ENCODE data around the gene TMEM238. TPM values are rescaled to one million over a fixed set of nuclear protein-coding genes. Genes with fewer than 3 reads are reported as not detected.
A peak's percentile ranks its signal among the peaks of the same experiment; 100 is the strongest.

TMEM238 gene
- total and polyA plus RNA-seq, 4 donors = 0.08 to 0.54 (median 0.47) TPM

DNA sequence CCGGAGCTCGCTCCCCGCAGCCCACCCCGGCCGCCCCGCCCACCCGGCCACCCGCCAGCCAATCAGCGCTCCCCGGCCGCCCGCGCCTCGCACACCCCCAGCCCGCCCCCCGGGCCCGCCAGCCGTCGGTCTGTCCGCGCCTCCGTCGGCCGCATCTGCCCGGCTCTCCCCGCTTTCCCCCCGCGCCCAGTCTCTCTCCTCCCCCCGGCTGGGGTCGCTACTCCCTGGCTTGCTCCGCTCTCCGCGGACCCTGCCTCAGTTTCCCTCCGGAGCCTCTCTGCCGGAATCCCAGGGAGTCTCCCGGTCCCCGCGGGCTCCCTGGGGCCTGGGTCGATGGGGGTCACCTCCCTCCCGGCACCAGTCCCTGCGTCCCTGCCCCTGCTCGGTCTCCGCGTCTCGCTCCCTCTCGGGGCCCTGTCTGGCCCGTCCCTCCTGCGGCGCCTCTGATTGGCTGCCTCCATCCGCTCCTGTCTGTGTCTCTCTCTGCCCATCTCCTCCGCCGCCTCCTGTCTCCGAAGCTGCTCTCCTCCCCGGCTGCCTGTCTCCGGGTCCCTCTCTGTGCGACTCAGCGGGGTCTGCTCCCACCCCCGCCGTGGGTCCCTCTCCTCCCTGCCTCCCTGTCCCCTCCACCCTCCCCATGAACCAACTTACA lies 14.3 kb downstream of the TMEM238 start:
- Histone ChIP-seq H3K4me1 (ENCODE audit: control insufficient read depth in 4 of 4, insufficient read depth in 4 of 4, low read length in 3 of 4) (peaks cover 0 to 9% (median 1%) of the 10 kb centered on the region in 4 donors), H3K27ac (ENCODE audit: low read depth in 1 of 2, low read length in 2 of 2) (no peak overlapping the region), H3K27me3 (ENCODE audit: control insufficient read depth in 4 of 4, insufficient read depth in 4 of 4, low read length in 3 of 4) (peaks cover 0 to 11% (median 7%) of the 10 kb centered on the region in 4 donors), H3K4me3 (ENCODE audit: low read depth in 1 of 3, low read length in 3 of 3) (peak overlapping the region in 1 of 3 donors; percentile 19), H3K9me3 (ENCODE audit: control insufficient read depth in 4 of 4, low read length in 3 of 4) (no peaks in the 10 kb centered on the region), H3K9ac (ENCODE audit: low read depth in 1 of 2, low read length in 2 of 2) (no peak overlapping the region), H3K36me3 (ENCODE audit: control insufficient read depth in 4 of 4, insufficient read depth in 3 of 4, low read depth in 1 of 4, low read length in 3 of 4) (no peaks in the 10 kb centered on the region)
- TF ChIP-seq, protein P1, sequence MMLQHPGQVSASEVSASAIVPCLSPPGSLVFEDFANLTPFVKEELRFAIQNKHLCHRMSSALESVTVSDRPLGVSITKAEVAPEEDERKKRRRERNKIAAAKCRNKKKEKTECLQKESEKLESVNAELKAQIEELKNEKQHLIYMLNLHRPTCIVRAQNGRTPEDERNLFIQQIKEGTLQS (IDR thresholded peaks at IDR 0.05) = no peak
- TF ChIP-seq EGR1 (IDR thresholded peaks at IDR 0.05; ENCODE audit: low read depth in 2 of 2) (no peak), RXRA (IDR thresholded peaks at IDR 0.05) (no peak), SP1 (IDR thresholded peaks at IDR 0.05) (no peak), FOXA1 (IDR thresholded peaks at IDR 0.05) (no peak), HNF4G (IDR thresholded peaks at IDR 0.05) (no peak), GABPA (IDR thresholded peaks at IDR 0.05 in 1 of 2, conservative IDR thresholded peaks at IDR 0.05 in 1 of 2) (no peak), HNF4A (conservative IDR thresholded peaks at IDR 0.05) (no peak), FOXA2 (IDR thresholded peaks at IDR 0.05) (no peak), NR2F2 (IDR thresholded peaks at IDR 0.05) (no peak), YY1 (IDR thresholded peaks at IDR 0.05) (no peak), JUND (IDR thresholded peaks at IDR 0.05) (no peak), RAD21 (IDR thresholded peaks at IDR 0.05) (no peak)
- TF ChIP-seq, protein P2, sequence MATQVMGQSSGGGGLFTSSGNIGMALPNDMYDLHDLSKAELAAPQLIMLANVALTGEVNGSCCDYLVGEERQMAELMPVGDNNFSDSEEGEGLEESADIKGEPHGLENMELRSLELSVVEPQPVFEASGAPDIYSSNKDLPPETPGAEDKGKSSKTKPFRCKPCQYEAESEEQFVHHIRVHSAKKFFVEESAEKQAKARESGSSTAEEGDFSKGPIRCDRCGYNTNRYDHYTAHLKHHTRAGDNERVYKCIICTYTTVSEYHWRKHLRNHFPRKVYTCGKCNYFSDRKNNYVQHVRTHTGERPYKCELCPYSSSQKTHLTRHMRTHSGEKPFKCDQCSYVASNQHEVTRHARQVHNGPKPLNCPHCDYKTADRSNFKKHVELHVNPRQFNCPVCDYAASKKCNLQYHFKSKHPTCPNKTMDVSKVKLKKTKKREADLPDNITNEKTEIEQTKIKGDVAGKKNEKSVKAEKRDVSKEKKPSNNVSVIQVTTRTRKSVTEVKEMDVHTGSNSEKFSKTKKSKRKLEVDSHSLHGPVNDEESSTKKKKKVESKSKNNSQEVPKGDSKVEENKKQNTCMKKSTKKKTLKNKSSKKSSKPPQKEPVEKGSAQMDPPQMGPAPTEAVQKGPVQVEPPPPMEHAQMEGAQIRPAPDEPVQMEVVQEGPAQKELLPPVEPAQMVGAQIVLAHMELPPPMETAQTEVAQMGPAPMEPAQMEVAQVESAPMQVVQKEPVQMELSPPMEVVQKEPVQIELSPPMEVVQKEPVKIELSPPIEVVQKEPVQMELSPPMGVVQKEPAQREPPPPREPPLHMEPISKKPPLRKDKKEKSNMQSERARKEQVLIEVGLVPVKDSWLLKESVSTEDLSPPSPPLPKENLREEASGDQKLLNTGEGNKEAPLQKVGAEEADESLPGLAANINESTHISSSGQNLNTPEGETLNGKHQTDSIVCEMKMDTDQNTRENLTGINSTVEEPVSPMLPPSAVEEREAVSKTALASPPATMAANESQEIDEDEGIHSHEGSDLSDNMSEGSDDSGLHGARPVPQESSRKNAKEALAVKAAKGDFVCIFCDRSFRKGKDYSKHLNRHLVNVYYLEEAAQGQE (IDR thresholded peaks at IDR 0.05) = no peak
- TF ChIP-seq, protein P3, sequence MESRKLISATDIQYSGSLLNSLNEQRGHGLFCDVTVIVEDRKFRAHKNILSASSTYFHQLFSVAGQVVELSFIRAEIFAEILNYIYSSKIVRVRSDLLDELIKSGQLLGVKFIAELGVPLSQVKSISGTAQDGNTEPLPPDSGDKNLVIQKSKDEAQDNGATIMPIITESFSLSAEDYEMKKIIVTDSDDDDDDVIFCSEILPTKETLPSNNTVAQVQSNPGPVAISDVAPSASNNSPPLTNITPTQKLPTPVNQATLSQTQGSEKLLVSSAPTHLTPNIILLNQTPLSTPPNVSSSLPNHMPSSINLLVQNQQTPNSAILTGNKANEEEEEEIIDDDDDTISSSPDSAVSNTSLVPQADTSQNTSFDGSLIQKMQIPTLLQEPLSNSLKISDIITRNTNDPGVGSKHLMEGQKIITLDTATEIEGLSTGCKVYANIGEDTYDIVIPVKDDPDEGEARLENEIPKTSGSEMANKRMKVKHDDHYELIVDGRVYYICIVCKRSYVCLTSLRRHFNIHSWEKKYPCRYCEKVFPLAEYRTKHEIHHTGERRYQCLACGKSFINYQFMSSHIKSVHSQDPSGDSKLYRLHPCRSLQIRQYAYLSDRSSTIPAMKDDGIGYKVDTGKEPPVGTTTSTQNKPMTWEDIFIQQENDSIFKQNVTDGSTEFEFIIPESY (IDR thresholded peaks at IDR 0.05) = no peak
- TF ChIP-seq, protein P4, sequence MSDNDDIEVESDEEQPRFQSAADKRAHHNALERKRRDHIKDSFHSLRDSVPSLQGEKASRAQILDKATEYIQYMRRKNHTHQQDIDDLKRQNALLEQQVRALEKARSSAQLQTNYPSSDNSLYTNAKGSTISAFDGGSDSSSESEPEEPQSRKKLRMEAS (IDR thresholded peaks at IDR 0.05) = no peak
- 4% methylated on average over 59 of the region's 59 CpGs for WGBS
- no peak for DNase-seq (ENCODE audit: low spot score)
